GM21786 (cell line): Measurements from ENCODE around the gene CBR3.
"Not testable (repeated sequence)": the region's sequence is repeated elsewhere in the genome, so short reads cannot be mapped to it uniquely, and the experiment has no call there.

Experiments
- ATAC-seq: cut with Tn5 transposase; IDR thresholded peaks from one replicate; pipeline ENCODE4 v1.9.1; 2021; ENCODE audit not compliant: unreplicated experiment

Gene CBR3

GRCh38 chr21:36117286-36117741, 17.6 kb upstream of the CBR3 start:
- ATAC-seq = no peak

GRCh38 chr21:36120304-36120888, 14.5 kb upstream of the CBR3 start:
- no peak for ATAC-seq

- no peak for ATAC-seq
These were observed 11.9 kb upstream of the CBR3 start for GRCh38 chr21:36122977-36123376.

GRCh38 chr21:36124395-36124794, 10.5 kb upstream of the CBR3 start:
- no peak for ATAC-seq

- ATAC-seq = no peak
These were observed 9.2 kb upstream of the CBR3 start for GRCh38 chr21:36125512-36126207.

- no peak for ATAC-seq
These were observed 8.7 kb upstream of the CBR3 start for GRCh38 chr21:36126208-36126565.

GRCh38 chr21:36126621-36127110, 8.2 kb upstream of the CBR3 start:
- ATAC-seq = no peak

- ATAC-seq = no peak
These were observed 7.5 kb upstream of the CBR3 start for GRCh38 chr21:36127250-36127904.

- ATAC-seq = no peak
These were observed 6.9 kb upstream of the CBR3 start for GRCh38 chr21:36127977-36128376.

GRCh38 chr21:36129219-36129618, 5.7 kb upstream of the CBR3 start:
- ATAC-seq = no peak

- not testable (repeated sequence) for ATAC-seq
These were observed 4.5 kb upstream of the CBR3 start for GRCh38 chr21:36130414-36130762.

- not testable (repeated sequence) for ATAC-seq
These were observed 4.0 kb upstream of the CBR3 start for GRCh38 chr21:36130839-36131238.

GRCh38 chr21:36132696-36133095, 2.2 kb upstream of the CBR3 start:
- ATAC-seq = no peak

- no peak for ATAC-seq
These were observed 668 bp downstream of the CBR3 start for GRCh38 chr21:36135391-36136102.

- not testable (repeated sequence) for ATAC-seq
These were observed 4.9 kb downstream of the CBR3 start for GRCh38 chr21:36139791-36140190.

- peak; percentile 77 for ATAC-seq
These were observed 6.6 kb downstream of the CBR3 start for GRCh38 chr21:36141513-36141925.

GRCh38 chr21:36144233-36144632, 9.4 kb downstream of the CBR3 start:
- ATAC-seq = not testable (repeated sequence)

- no peak for ATAC-seq
These were observed 10.4 kb downstream of the CBR3 start for GRCh38 chr21:36145259-36145658.

- ATAC-seq = no peak
These were observed 13.0 kb downstream of the CBR3 start for GRCh38 chr21:36147911-36148310.

- no peak for ATAC-seq
These were observed 14.0 kb downstream of the CBR3 start for GRCh38 chr21:36148886-36149285.
